GM06990 (cell line): ENCODE data around the gene PHETA1.

Source experiments
- DNase-seq: peaks from one replicate; pipeline ENCODE4 v3.0.0-alpha.2; 2011; ENCODE audit not compliant: insufficient read length; ENCODE audit errors: extremely low read depth
- H3K27me3 ChIP-seq: replicated peaks from 2 replicates; pipeline ENCODE4 v1.6.0; 2011; ENCODE audit warnings: low read length; ENCODE audit not compliant: control insufficient read depth, insufficient read depth
- H3K36me3 ChIP-seq: 2 replicates; pipeline ENCODE4 v1.5.1; 2011; ENCODE audit warnings: low read length; ENCODE audit not compliant: control insufficient read depth, insufficient read depth
- H3K4me3 ChIP-seq: replicated peaks from 2 replicates; pipeline ENCODE4 v1.5.1; 2011; ENCODE audit warnings: low read depth, mild to moderate bottlenecking, control low read depth, low read length
- TF ChIP-seq, protein P1 (sequence below): IDR thresholded peaks from 2 replicates; pipeline ENCODE4 v1.5.1; 2011; ENCODE audit warnings: low read length, control low read depth, mild to moderate bottlenecking, inconsistent platforms; ENCODE audit not compliant: insufficient read depth, poor library complexity, severe bottlenecking

Gene PHETA1

DNA sequence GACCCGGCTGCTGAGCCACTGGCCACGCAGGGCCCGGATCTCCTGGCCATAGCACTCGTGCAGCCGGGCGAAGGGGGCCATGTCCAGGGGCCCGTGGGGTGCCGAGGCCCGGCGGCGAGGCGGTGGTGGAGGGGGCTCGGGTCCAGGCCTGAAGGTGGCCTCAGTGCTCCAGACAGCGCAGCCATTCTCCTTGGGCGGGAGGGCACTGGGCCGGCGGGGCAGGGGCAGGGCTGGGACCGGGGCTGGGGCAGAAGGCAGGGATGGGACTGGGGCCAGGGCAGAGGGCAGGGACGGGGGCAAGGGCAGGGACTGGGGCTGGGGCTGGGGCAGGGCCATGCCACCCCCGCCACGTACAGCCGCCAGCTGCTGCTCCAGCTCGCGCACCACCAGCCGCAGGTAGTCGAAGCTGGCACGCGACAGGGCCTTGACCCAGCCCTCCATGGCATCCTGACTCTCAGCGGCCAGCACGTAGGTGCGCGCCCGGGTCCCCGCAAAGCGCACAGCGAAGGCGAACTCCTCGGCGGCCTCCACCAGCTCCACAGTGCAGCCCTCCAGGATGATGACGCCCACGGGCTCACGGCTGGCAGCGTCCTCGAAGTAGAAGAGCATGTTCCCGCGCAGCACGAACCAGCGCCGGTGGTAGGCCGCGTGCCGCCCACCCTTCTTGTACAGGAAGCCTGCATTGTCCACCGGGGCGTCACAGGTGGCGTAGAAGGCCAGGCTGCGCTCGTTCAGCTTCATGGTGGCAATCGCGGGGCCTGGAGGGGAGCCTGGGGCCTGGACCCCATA lies 6.0 kb downstream of the PHETA1 start:
- TF ChIP-seq, protein P1, sequence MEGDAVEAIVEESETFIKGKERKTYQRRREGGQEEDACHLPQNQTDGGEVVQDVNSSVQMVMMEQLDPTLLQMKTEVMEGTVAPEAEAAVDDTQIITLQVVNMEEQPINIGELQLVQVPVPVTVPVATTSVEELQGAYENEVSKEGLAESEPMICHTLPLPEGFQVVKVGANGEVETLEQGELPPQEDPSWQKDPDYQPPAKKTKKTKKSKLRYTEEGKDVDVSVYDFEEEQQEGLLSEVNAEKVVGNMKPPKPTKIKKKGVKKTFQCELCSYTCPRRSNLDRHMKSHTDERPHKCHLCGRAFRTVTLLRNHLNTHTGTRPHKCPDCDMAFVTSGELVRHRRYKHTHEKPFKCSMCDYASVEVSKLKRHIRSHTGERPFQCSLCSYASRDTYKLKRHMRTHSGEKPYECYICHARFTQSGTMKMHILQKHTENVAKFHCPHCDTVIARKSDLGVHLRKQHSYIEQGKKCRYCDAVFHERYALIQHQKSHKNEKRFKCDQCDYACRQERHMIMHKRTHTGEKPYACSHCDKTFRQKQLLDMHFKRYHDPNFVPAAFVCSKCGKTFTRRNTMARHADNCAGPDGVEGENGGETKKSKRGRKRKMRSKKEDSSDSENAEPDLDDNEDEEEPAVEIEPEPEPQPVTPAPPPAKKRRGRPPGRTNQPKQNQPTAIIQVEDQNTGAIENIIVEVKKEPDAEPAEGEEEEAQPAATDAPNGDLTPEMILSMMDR: no peak
- no peak for DNase-seq
- Histone ChIP-seq H3K27me3 (no peaks in the 10 kb centered on the region), H3K36me3 (no peaks in the 10 kb centered on the region), H3K4me3 (no peak overlapping the region)

DNA sequence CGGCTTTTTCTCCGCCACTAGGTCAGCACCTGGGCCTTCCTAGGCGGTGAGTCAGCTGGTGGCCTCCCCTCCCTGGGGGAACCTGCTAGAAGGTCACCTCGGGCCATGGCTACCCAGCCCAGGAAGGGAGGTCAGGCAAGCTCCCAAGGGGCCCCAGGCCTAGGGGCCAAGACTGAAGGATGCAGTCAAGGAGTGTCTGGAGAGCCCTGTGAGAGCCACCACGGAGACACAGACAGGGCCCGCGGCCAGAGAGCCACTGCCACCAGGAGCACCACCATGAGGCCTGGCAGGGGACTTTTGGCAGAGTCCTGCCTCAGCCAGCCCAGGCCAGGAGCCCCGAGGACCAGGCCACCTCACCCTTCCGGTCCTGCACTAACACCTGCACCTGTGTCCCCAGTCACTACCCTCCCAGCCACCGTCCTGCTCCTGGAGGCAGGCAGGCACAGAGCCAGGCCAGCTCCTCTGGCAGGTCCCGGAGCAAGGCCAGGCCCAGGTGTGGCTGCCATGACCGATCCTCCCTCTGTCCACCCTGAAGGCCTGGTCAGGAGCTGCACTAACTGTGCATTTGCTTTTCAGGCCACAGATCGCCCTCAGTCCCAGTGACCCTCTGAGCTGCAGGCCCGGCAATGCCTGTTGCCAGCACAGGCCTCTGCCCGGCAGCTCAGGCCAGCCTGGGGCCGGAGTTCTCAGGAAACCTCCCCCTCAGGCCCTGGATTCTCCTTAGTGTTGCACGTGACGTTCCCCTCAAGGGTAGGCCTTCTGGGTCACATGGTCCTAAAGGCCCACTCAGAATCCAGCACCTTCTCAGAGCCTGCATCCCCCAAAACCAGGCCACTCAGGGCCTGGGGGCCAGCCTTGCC lies 6.9 kb downstream of the PHETA1 start:
- Histone ChIP-seq H3K4me3 (no peak overlapping the region), H3K27me3 (no peaks in the 10 kb centered on the region), H3K36me3 (no peaks in the 10 kb centered on the region)
- DNase-seq: no peak
- TF ChIP-seq, protein P1: no peak

DNA sequence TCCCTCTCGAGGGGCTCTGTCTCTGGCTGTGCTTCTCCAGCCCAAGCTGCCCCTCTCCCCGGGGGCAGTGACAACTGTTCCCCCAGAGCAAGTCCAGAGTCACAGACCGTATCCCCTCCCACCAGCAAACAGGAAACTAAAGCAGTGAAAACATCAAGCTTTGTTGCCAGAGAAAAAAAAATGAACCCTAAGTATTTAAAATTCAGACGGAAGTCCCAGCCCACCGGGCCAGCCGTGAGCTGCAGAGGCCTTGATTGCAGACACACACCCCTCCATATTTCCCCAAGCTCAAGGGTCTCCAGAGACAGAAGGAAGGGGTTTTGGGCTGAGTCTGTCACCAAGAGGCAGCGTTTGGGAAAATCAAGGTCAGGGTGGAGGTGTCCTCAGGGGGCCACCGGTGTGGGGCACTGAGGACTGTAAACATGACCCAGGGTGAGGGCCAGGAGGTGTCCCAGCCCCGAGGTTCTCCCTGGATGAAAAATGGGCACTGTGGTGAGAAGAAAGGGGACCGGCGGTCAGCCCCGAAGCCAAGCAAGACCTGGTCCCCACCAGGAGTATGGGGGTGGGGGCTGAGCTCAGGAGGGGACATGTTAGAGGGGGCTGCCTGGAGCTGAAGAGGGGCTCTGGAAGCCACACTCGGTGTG lies 7.7 kb downstream of the PHETA1 start:
- Histone ChIP-seq H3K27me3 (no peaks in the 10 kb centered on the region), H3K36me3 (no peaks in the 10 kb centered on the region), H3K4me3 (no peak overlapping the region)
- no peak for DNase-seq
- TF ChIP-seq, protein P1: no peak

DNA sequence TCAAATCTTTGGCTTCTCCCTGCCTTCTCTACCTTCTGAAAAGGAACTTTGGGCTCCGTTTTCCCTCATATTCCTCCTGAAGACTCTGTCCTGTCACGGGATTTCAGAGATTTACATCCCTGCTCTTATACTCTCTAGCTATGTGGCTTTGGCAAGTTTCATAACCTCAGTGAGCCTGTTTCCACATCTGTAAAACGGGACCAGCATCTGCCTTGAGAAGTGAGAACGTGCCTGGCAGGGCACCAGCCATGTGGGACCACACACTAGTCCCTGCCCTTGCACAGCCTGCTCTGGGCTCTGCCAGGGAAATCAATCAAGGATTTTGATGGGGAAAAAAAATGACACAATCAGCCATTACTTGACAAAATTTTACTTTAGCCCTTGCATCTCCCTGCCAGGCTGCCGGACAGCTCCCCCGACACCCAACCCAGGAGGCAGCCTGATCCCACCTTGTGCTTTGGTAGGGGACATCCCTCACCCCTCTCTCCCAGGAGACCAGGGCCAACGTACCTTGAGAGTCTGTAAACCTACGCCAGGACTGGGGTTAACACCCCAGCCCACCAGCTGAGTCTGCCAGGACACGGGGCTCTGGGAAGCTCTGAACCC lies 8.5 kb downstream of the PHETA1 start:
- TF ChIP-seq, protein P1: no peak
- no peaks in the 10 kb centered on the region for H3K36me3 ChIP-seq
- H3K4me3 ChIP-seq: no peak overlapping the region
- DNase-seq: no peak
- H3K27me3 ChIP-seq: no peaks in the 10 kb centered on the region

DNA sequence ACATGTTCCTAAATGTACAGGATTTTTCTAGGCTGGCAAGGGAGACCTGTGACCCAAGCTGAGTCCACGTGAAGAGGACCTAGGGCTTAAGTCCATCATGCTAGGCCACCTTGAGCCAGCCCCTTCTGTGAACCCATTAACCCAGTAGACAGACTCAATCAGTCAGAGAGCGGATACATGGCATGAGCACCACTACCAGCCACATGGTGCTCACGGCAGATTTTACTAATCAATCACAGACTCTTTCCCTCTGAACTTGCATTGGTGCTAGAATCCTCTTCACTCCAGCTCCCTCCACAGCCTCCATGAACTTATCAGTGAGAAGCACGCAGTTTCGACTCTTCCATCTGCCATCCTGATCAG lies 9.0 kb downstream of the PHETA1 start:
- DNase-seq: no peak
- Histone ChIP-seq H3K27me3 (no peaks in the 10 kb centered on the region), H3K4me3 (no peak overlapping the region), H3K36me3 (no peaks in the 10 kb centered on the region)
- TF ChIP-seq, protein P1: no peak
